Hematopoietic multipotent progenitor cell treated with erythropoietin and hydrocortisone succinate and interleukin-3 and kit ligand, for 6 days (in vitro differentiated cells): Measurements from ENCODE around the gene NDUFS2.
A peak's percentile ranks its signal among the peaks of the same experiment; 100 is the strongest.

Experiments used
- DNase-seq: peaks from one replicate; pipeline ENCODE4 v3.0.0-alpha.2; 2015

NDUFS2 gene

DNA sequence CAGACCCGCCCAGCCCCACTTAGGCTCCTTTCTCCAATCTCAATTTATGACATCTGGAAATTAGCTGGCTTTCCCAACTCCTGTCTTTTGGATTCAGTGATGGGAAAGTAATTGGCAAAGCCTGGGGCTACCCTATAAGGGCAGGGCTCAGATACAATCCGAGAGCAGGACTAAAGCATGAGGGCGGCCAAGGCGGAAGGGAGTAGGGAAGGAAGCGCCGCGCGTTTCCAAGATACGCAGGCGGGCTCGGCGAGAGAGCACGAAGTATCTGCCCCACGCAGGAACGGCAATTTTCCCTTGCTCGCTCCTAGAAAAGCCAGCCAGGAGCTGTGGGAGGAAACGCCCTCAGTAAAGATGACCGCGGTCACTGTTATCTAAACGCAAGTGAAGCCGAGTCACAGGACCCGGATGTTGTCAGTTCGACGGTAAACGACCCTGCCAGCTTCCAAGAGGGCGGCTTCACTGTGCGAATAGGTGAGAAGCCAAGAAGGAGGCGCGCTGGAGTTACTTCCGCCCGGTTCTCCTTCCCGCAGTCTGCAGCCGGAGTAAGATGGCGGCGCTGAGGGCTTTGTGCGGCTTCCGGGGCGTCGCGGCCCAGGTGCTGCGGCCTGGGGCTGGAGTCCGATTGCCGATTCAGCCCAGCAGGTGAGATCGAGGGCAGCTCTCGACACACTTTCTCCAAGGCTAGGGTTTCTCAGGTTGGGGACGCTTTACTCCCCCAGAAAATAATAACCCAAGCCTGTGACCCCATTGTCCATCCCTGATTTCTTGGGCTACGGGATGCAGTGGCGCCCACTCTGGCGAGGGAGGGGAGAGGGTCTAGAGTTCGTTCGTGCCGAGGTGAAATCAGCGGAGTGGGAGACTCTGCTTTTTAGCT, at the start of gene NDUFS2:
Gene NDUFS2, plus strand, starts transcription at position 532 of the 877 bp plus-strand sequence. Its CDS starts 19 bp downstream, at position 551.
- DNase-seq = peak; percentile 100

DNA sequence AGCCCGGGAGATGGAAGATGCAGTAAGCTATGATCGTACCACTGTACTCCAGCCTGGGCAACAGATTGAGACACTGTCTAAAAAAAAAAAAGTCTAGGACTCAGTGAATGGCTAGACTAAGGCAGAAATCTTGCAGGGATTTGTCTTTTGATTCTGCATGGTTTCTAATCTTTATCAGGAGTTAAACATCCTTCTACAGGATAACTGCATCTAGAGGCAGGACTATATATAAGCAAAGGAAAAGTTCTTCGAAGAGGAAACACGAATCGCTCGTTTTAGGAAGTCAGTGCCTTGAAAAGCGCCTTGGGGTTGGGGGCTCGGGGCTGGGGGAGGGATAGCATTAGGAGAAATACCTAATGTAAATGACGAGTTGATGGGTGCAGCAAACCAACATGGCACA, 49.0 kb upstream of the NDUFS2 start:
- no peak for DNase-seq

DNA sequence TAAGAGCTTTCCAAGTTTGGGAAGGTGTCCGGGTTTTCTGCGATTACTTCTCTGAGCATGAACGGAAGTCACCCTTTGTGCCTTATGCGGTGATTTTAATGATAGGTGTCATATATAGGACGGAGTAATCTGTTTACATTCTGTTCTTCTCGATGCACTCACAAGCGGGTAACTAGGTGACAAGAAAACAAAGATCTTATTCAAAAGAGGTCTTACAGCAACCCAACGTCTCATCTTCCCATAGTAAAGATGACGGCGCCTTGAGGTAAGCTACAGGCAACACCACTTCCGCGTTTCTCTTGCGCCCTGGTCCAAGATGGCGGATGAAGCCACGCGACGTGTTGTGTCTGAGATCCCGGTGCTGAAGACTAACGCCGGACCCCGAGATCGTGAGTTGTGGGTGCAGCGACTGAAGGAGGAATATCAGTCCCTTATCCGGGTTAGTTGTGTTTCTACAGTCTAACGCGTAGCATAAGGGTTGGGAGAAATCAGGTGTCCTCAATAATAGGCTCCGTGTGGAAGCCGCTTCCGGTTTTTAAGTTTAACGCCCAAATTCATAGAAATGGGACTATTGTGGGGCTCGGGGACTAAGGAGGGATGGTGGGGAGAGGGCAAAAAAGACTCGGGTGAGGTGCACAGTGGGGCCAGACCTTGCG, 48.4 kb upstream of the NDUFS2 start, which contains the start of gene UFC1:
Gene UFC1, plus strand, starts transcription at position 297 of the 656 bp plus-strand sequence. Its CDS starts 20 bp downstream, at position 317.
- DNase-seq = peak; percentile 97

DNA sequence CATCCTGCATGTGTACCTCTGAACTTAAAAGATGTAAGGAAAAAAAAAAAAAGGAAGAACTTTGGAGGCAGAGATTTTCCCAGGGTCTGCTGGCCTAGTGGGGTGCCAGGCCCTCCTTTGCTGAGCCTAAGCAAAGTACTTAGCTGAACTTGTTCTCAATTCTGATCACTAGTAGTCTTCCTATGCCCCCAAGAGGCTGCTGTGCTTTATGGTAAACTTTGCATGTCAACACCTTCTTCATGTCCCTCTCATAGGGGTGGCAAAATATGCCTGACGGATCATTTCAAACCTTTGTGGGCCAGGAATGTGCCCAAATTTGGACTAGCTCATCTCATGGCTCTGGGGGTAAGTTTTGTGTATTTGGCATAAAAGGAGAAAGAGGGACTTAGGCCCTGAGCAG, 44.3 kb upstream of the NDUFS2 start:
- no peak for DNase-seq

DNA sequence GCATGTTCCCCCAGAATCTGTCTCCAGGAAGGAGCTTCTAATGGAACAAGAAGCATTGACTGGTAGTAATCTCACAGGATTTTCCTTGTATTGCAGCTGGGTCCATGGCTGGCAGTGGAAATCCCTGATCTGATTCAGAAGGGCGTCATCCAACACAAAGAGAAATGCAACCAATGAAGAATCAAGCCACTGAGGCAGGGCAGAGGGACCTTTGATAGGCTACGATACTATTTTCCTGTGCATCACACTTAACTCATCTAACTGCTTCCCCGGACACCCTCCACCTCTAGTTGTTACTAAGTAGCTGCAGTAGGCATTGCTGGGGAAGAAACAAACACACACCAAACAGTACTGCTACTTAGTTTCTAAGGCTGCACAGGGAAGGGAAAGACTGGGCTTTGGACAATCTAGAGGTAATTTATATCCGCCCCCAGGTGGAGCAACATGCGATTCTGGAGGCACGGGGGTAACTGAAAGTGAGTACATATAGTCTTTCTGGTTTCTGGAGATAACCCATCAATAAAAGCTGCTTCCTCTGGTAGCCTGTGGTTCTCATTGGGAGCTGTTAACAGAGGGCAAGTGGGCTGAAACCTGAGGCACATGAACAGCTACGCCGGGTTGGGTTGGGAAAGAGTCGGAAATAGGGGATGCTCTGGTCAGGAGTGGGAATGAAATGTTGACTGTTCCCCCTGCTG, 43.7 kb upstream of the NDUFS2 start:
- DNase-seq = peak; percentile 77

DNA sequence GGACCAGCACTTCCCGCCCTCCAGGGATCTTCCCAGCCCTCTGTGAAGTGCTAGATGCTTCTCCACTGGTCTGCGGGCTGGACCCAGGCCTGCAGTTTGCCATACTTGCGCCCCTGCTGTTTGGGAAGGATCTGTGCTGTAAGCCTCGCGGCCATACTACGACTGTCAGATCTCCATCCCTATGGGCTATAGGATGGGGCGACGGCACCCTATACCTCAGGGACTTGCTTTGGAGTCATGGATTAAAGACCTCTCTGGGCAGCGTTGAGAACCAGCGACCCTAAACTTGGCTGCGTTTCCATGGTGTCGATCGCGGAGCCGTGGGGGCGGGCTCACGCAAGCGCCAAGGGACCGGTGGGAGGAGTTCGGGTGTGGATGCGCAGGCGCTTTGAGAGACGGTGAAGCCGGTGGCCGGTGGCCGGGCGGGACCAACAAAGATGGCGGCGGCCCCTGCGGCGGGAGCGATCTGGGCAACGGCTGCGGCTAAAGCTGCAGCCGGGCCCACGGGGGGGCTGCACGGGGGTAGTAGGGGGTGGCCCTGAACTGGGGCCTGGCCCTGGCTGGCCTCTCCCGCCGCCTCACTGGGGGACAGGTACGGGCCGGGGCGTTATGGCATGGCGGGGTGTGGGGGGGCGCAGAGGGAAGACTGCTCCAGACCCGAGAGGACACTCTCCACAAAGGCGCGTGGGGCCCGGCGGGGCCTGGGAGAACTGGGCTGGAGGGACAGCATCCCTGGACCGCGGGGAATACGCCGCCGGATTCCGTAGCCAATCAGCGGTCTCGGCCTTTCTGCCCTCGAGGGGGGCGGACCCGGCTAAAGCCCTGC, 42.9 kb upstream of the NDUFS2 start, which contains the start of gene USP21:
Gene USP21, plus strand, starts transcription at position 414 of the 826 bp plus-strand sequence. CDS start 1,141 bp downstream, outside the sequence.
- DNase-seq = peak; percentile 97

DNA sequence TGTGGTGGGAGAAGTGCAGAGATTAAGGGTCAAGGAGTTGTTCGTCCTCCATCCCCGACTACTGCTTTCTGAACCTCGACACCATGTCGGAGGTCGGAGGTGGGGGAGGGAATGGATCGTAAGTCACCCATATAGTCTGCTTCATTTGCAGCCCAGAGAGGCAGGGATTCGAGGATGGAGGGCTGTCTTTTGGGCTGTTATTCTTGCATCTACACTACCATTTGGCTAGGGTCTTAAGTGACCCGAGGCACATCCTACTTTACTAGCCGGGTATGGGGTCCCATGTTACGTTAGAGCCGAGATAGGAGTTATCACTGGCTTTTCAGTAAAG, 42.3 kb upstream of the NDUFS2 start:
- no peak for DNase-seq

DNA sequence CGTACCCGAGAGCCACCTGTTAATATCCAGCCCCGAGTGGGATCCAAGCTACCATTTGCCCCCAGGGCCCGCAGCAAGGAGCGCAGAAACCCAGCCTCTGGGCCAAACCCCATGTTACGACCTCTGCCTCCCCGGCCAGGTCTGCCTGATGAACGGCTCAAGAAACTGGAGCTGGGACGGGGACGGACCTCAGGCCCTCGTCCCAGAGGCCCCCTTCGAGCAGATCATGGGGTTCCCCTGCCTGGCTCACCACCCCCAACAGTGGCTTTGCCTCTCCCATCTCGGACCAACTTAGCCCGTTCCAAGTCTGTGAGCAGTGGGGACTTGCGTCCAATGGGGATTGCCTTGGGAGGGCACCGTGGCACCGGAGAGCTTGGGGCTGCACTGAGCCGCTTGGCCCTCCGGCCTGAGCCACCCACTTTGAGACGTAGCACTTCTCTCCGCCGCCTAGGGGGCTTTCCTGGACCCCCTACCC, 41.5 kb upstream of the NDUFS2 start:
- no peak for DNase-seq

DNA sequence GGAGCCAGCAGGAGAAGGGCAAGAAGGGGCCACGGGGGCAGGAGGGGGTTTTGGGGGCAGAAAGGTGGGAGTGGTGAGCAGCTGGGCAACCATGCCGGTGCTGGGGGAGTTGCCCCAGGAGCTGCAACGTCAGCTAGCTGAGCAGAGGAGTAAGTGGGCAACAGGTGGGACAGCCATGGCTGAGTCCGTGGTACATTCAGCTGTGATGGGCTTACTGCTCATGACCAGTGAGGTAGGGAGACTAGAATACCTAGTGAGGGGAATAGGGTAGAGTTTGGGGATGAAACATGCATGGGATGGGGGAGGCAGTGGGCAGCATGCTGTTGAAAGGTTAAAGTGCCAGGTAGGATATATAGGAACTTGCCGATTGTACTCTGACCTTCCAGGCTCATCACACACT, 40.5 kb upstream of the NDUFS2 start:
- no peak for DNase-seq

DNA sequence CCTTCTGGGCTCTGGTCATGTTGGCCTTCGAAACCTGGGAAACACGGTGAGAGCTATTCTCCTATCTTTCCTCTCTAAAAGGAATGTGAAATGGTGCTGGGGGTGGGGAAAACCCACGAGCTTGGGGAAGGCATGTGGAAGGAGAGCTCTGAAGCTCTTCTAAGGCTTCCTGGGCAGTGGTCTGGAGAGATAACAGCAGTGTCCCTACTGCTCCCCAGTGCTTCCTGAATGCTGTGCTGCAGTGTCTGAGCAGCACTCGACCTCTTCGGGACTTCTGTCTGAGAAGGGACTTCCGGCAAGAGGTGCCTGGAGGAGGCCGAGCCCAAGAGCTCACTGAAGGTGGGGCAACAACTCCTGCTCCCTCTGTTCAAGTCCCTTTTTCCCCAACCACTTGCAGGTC, 40.1 kb upstream of the NDUFS2 start:
- no peak for DNase-seq

DNA sequence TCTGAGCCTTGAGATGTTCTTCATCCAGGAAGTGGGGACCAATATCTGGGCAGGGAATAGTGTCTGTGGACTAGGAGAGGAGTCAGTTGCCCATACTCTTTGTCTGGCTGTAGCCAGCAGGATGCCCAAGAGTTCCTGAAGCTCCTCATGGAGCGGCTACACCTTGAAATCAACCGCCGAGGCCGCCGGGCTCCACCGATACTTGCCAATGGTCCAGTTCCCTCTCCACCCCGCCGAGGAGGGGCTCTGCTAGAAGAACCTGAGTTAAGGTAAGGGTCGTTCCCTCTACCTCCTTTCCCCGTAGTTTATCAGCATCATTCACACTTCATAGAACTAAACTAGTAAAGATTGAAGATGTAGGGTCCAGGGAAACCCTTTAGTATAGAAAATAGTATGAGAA, 39.4 kb upstream of the NDUFS2 start:
- no peak for DNase-seq

DNA sequence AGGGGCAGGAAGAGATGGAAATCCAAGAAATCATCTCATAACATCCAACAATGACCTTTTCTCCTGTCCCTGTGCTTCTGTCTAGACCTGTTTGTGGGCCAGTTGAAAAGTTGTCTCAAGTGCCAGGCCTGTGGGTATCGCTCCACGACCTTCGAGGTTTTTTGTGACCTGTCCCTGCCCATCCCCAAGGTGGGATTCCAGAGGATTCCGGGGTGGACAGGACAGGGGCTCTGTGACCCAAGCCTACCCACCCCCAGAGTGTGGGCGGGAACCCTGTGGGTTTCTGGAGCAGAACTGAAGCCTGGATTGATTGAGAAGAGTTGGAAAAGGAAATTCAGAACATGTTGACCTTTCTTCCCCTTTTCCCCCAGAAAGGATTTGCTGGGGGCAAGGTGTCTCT, 38.4 kb upstream of the NDUFS2 start:
- no peak for DNase-seq

DNA sequence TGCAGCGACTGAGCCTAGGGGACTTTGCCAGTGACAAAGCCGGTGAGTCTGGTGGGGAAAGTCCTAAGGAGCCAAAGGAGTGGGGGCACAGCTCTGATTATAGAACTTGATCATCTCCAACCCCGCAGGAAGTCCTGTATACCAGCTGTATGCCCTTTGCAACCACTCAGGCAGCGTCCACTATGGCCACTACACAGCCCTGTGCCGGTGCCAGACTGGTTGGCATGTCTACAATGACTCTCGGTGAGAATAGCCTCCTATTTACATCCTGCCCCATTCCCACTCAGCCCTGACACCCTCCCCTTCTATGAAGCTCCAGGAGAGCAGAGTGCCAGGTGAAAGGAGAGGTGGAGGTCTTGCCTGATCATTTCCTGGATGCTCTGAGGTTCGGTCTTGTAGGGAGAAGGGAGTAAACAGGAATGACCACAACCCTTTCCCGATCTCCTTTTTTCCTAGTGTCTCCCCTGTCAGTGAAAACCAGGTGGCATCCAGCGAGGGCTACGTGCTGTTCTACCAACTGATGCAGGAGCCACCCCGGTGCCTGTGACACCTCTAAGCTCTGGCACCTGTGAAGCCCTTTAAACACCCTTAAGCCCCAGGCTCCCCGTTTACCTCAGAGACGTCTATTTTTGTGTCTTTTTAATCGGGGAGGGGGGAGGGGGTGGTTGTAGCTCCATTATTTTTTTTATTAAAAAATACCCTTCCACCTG, 37.1 kb upstream of the NDUFS2 start:
- DNase-seq = no peak

DNA sequence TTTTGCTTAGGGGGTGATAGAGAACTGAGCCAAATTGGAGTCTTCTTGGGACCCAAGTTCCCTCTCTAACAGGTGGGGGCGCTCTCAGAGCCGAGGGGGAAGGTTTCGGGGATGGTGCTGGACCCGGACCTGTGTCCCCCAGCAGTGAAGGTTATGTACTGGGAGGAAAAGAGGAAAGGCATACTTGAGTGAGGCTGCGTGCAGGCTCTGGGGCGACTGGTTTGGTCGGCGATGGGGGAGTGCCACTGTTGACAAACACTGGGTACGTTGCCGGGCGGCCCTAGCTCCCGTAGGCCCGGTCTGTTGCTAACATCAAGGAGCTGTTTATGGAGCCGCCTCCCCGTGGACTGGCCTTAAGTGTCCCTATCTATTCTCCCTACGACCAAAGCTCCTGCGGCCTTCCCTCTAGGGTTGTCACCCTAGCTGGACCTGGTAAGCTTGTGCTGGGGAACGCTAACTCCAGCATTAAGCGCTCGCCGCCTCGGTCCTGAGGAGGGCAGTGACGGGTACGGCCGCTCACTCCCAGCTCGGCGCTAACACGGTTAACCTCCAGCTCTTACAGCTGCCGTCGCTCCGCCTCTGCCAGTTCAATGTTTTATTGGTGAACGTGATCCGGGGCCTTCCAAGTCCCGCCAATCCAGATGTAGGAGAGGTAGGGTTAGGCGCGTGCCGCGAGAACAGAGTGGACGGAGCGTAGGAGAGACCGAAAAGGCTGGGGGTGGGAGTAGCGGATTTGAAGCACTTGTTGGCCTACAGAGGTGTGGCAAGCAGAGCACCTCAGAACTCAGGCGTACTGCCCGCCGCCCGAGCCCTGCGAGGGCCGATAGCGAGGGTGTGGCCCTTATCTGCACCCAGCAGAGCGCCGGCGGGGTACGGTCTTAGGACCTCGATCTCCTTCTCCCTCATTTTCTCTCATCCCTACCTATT, 36.2 kb upstream of the NDUFS2 start, which contains the start of gene PPOX:
Gene PPOX, plus strand, starts transcription at position 685 of the 927 bp plus-strand sequence. CDS start 422 bp downstream, outside the sequence.
- peak; percentile 100 for DNase-seq

DNA sequence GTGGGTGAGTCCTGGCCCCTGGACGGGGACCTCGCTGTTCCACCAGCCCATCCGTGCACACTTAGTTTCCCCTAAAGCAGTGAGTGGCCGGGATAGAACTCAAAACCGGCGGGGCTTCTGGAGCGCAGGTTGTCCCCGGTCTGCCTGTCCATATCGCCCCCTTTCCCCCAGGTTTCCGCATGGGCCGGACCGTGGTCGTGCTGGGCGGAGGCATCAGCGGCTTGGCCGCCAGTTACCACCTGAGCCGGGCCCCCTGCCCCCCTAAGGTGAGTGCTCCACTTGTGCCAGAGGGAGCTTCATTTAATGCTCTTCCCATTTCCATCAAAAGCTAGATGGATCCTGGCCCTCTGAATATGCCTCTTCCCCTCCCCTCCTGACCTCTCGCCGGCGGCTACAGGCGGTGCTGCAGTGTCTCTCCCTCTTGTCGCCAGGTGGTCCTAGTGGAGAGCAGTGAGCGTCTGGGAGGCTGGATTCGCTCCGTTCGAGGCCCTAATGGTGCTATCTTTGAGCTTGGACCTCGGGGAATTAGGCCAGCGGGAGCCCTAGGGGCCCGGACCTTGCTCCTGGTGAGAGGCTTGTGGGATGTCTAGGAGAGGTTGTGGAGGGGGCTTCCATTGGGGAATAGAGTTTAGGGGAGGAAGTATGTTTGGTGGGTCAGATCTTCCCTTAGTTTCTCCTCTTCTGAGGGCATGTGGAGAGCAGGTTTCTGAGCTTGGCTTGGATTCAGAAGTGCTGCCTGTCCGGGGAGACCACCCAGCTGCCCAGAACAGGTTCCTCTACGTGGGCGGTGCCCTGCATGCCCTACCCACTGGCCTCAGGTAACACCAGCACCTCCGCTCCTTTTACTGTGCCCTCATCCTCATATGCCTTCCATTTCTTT, 35.3 kb upstream of the NDUFS2 start:
- peak; percentile 70 for DNase-seq

DNA sequence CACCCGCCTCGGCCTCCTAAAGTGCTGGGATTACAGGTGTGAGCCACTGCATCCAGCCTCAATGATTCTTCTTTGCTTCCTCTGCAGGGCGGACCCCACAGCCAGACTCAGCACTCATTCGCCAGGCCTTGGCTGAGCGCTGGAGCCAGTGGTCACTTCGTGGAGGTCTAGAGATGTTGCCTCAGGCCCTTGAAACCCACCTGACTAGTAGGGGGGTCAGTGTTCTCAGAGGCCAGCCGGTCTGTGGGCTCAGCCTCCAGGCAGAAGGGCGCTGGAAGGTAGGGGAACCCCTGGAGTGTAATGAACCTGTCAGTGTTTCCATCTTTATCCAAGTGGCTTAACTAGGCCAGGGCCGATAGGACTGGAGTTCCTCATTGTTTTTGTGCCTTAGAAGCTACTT, 33.3 kb upstream of the NDUFS2 start:
- no peak for DNase-seq

DNA sequence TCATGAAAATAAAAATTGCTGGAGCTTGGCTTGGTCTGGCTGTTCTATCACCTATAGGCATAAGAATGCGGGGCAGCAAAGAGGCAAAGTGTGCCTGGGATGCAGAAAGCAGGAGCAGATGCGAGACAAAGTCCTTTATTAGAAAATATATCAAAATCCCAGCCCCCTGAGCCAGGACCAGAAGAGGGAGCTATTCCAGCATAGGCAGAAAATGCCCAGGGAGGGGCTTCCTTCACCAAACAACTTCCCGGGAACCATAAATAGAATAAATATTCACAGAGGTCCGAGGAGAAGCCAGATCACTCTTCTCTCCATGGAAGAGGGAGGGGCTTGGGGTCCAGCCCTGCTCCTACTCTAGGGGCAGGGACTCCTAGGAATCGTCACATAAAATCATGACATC, 31.0 kb upstream of the NDUFS2 start:
- no peak for DNase-seq

DNA sequence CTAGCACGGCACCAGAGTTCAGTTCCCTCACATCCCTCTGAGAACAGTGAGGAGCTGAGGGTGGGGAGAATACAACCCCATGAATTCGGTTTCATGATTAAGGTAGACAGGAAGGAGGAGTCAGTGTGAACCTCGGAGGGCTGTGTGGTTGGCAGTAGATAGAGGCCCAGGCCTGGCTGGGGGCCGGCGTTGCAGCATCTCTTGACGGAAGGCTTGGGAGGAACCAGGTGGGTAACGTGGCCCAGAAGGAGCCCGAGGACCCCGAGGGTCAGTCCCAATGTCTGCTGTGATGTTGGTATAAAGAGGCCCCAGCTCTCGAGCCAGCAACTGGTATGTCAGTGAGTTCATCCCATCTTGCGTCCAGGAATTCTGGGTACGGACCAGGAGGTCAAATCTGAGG, 30.5 kb upstream of the NDUFS2 start:
- DNase-seq = no peak

DNA sequence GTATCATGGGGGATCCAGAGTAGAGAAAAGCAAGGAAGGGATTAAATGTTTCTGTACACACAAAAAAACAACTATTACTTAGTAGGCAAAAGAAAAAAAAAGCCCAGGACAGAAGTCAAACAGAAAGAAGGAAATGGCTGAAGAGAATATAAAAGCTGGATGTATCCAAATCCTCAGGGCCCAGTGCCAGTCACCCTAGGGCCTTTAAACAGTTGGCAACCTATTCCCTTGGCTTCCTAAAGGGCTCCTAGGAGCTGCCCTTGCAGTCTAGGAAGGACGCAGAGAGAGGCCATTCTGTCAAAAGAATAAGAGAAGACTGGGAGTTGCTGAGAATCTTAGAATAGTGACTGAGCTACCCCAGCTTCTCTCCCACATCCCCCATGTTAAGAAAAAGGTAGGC, 29.8 kb upstream of the NDUFS2 start:
- DNase-seq = no peak
